Mesenchymal stem cell (in vitro differentiated cells and primary cell): Measurements from ENCODE around the gene WWOX.

Experiments
- DNase-seq: peaks from one replicate; pipeline ENCODE4 v3.0.0-alpha.2; 2013
- H2AFZ ChIP-seq: one replicate; pipeline ENCODE4 v1.6.1; 2013; ENCODE audit warnings: low read depth, mild to moderate bottlenecking, control low read depth, inconsistent platforms, low read length, moderate library complexity
- H2AK5ac ChIP-seq: 2 replicates; pipeline ENCODE4 v1.6.1; 2013; ENCODE audit warnings: low read length, moderate library complexity, mild to moderate bottlenecking, inconsistent platforms; ENCODE audit not compliant: severe bottlenecking
- H2BK120ac ChIP-seq: one replicate; pipeline ENCODE4 v1.6.1; 2013; ENCODE audit warnings: low read depth, mild to moderate bottlenecking, inconsistent platforms, low read length, moderate library complexity
- H2BK12ac ChIP-seq, 2 experiments: one replicate each; pipeline ENCODE4 v1.6.1; 2013; ENCODE audit warnings: inconsistent platforms in 2 of 2, low read length in 2 of 2, mild to moderate bottlenecking in 2 of 2, moderate library complexity in 2 of 2, control low read depth in 1 of 2
- H2BK15ac ChIP-seq: one replicate; pipeline ENCODE4 v1.6.1; 2013; ENCODE audit warnings: mild to moderate bottlenecking, low read depth, inconsistent platforms; ENCODE audit not compliant: poor library complexity, severe bottlenecking
- H2BK5ac ChIP-seq: 2 replicates; pipeline ENCODE4 v1.6.1; 2013; ENCODE audit warnings: low read depth, mild to moderate bottlenecking, low read length, control low read depth, inconsistent platforms; ENCODE audit not compliant: poor library complexity, severe bottlenecking
- H3K14ac ChIP-seq, 2 experiments: one replicate each; pipeline ENCODE4 v1.6.1; 2013; ENCODE audit warnings: inconsistent platforms in 2 of 2, low read length in 2 of 2, control low read depth in 1 of 2, mild to moderate bottlenecking in 1 of 2, moderate library complexity in 1 of 2
- H3K18ac ChIP-seq, 2 experiments: one replicate each; pipeline ENCODE4 v1.6.1; 2013; ENCODE audit warnings: inconsistent platforms in 2 of 2, low read length in 2 of 2, control low read depth in 1 of 2, low read depth in 1 of 2, mild to moderate bottlenecking in 1 of 2
- H3K23ac ChIP-seq, 2 experiments: one replicate each; pipeline ENCODE4 v1.6.1; 2013; ENCODE audit warnings: inconsistent platforms in 2 of 2, low read length in 2 of 2, mild to moderate bottlenecking in 2 of 2, moderate library complexity in 2 of 2, control low read depth in 1 of 2
- H3K27ac ChIP-seq: 2 replicates; pipeline ENCODE4 v1.5.1; 2013; ENCODE audit warnings: mild to moderate bottlenecking, moderate library complexity, low read length, control low read depth, inconsistent platforms; ENCODE audit not compliant: poor library complexity, severe bottlenecking
- H3K27me3 ChIP-seq, 2 experiments: 2 replicates each; pipeline versions ENCODE4 v1.6.1 to v1.7.0; 2013; ENCODE audit warnings: low read length in 2 of 2, mild to moderate bottlenecking in 2 of 2, moderate library complexity in 2 of 2, control low read depth in 1 of 2, inconsistent platforms in 1 of 2; ENCODE audit not compliant: control insufficient read depth in 1 of 2, insufficient read depth in 1 of 2
- H3K36me3 ChIP-seq, 2 experiments: 2 replicates each; pipeline versions ENCODE4 v1.6.1 to v1.7.0; 2013; ENCODE audit warnings: low read length in 2 of 2, control low read depth in 1 of 2, inconsistent platforms in 1 of 2, low read depth in 1 of 2, mild to moderate bottlenecking in 1 of 2; ENCODE audit not compliant: insufficient read depth in 2 of 2, control insufficient read depth in 1 of 2
- H3K4ac ChIP-seq, 2 experiments: one replicate each; pipeline ENCODE4 v1.6.1; 2013; ENCODE audit warnings: inconsistent platforms in 2 of 2, low read length in 2 of 2, mild to moderate bottlenecking in 2 of 2, moderate library complexity in 2 of 2, control low read depth in 1 of 2, low read depth in 1 of 2
- H3K4me1 ChIP-seq: 2 replicates; pipeline ENCODE4 v1.6.1; 2013; ENCODE audit warnings: low read depth, low read length, control low read depth; ENCODE audit not compliant: control insufficient read depth, insufficient read depth
- H3K4me2 ChIP-seq: 2 replicates; pipeline ENCODE4 v1.6.1; 2013; ENCODE audit warnings: low read length, mild to moderate bottlenecking, inconsistent platforms; ENCODE audit not compliant: poor library complexity, severe bottlenecking
- H3K4me3 ChIP-seq, 2 experiments: 2 replicates each; pipeline versions ENCODE4 v1.5.1 to v1.7.0; 2013; ENCODE audit warnings: low read length in 2 of 2, mild to moderate bottlenecking in 2 of 2, control low read depth in 1 of 2, low read depth in 1 of 2; ENCODE audit not compliant: insufficient read depth in 1 of 2
- H3K79me1 ChIP-seq: replicated peaks from 2 replicates; pipeline ENCODE4 v1.6.1; 2013; ENCODE audit warnings: mild to moderate bottlenecking, control low read depth, low read length, inconsistent platforms; ENCODE audit not compliant: poor library complexity, severe bottlenecking
- H3K9ac ChIP-seq: 2 replicates; pipeline ENCODE4 v1.7.0; 2013; ENCODE audit warnings: mild to moderate bottlenecking, low read length, moderate library complexity
- H3K9me3 ChIP-seq: 2 replicates; pipeline ENCODE4 v1.7.0; 2013; ENCODE audit warnings: mild to moderate bottlenecking, low read length; ENCODE audit not compliant: control insufficient read depth
- H4K8ac ChIP-seq: one replicate; pipeline ENCODE4 v1.6.1; 2013; ENCODE audit warnings: inconsistent platforms, mild to moderate bottlenecking, low read length, moderate library complexity
- H4K91ac ChIP-seq: one replicate; pipeline ENCODE4 v1.6.1; 2013; ENCODE audit warnings: mild to moderate bottlenecking, low read length, inconsistent platforms
- WGBS: methylation state at CpG from one replicate; pipeline ENCODE4 v1.1.7; 2013; ENCODE audit warnings: mixed read lengths; 5-methylcytosine and 5-hydroxymethylcytosine counted together

The WWOX gene

DNA sequence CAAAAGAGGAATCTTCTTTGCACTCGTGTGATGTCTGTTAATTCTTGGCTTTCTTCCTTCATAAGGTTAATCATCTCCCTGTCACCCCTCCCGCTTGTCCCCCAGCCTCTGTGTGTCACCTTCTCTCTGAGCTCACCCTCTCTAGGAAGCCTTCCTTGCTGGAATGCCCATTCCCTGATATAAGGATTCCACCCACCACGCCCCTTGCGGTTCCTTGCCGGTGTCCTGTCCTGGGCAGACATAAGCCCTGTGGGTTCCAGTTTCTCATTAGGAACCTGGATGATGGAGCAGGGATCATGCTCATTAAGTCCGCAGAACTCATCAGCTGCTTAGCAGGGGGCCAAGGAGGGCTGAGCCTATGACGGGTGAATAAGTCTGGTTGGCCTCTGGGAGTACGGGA lies 941.8 kb downstream of the WWOX start:
- H3K9ac ChIP-seq, result no peak overlapping the region
- H2BK12ac ChIP-seq, result no peak overlapping the region
- H2AFZ ChIP-seq, result no peak overlapping the region
- no peak overlapping the region for H3K27ac ChIP-seq
- H3K23ac ChIP-seq, result no peak overlapping the region
- no peak overlapping the region for H2BK5ac ChIP-seq
- 80% methylated on average over 8 of the region's 8 CpGs for WGBS
- no peak overlapping the region for H3K4ac ChIP-seq
- H3K14ac ChIP-seq, result no peak overlapping the region
- no peak for DNase-seq
- H2BK15ac ChIP-seq, result no peak overlapping the region
- H3K9me3 ChIP-seq, result peaks cover 8% of the 10 kb centered on the region
- no peak overlapping the region for H3K4me2 ChIP-seq
- no peaks in the 10 kb centered on the region for H3K36me3 ChIP-seq
- no peak overlapping the region for H4K8ac ChIP-seq
- no peak overlapping the region for H3K4me3 ChIP-seq
- no peak overlapping the region for H2AK5ac ChIP-seq
- H4K91ac ChIP-seq, result no peak overlapping the region
- H3K27me3 ChIP-seq, result no peaks in the 10 kb centered on the region
- no peaks in the 10 kb centered on the region for H3K79me1 ChIP-seq
- H3K4me1 ChIP-seq, result no peaks in the 10 kb centered on the region
- H3K18ac ChIP-seq, result no peak overlapping the region
- no peak overlapping the region for H2BK120ac ChIP-seq

DNA sequence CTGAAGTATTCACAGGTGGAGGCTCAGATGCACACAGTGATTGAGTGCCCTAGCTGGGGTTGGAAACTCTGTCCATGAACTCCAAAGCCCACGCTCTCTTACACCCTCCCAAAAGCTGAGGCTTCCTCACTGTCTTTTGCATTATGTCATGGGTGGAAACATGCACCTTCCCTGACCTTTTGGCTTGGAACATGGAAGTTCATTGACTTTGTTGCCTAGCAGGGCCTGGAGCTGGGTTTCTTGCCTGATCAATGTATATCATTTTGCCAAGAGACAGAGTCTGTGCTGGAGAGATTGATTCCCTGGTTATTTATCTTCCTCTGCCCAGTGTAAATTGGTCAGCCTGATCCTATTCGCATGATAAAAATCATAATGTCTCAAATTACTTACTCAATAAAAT lies 942.7 kb downstream of the WWOX start:
- DNase-seq, result no peak
- Histone ChIP-seq H3K9ac (no peak overlapping the region), H4K91ac (no peak overlapping the region), H3K9me3 (peaks cover under 1% of the 10 kb centered on the region), H3K27ac (no peak overlapping the region), H3K4ac (no peak overlapping the region), H2BK12ac (no peak overlapping the region), H3K14ac (no peak overlapping the region), H3K4me2 (no peak overlapping the region), H4K8ac (no peak overlapping the region), H3K4me1 (no peaks in the 10 kb centered on the region), H2BK15ac (no peak overlapping the region), H2AFZ (no peak overlapping the region), H3K79me1 (no peaks in the 10 kb centered on the region), H3K27me3 (no peaks in the 10 kb centered on the region), H3K23ac (no peak overlapping the region), H3K36me3 (no peaks in the 10 kb centered on the region), H3K4me3 (no peak overlapping the region), H2BK120ac (no peak overlapping the region), H2BK5ac (no peak overlapping the region), H2AK5ac (no peak overlapping the region), H3K18ac (no peak overlapping the region)
- no CpG with 5 or more reads among the region's 2 CpGs for WGBS

DNA sequence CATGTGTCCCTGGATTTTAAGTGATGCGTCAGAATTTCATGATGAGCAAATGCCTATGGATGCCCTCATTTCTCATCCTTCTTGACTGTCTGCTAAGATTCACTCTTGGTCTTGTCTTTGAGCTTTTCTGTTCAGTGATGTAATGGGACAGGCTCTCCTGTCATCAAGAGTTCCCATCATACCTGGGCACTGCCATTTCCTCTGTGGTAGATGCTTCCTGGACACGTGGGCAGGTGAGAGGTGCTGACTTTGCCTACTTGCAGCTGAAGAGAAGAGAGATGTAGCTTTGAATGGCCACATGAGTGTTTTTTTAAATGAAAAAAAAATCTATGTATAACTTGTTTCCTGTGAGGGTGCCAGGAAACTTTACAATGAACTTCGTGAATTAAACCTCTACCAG lies 943.4 kb downstream of the WWOX start:
- Histone ChIP-seq H3K4me2 (no peak overlapping the region), H2AFZ (no peak overlapping the region)

DNA sequence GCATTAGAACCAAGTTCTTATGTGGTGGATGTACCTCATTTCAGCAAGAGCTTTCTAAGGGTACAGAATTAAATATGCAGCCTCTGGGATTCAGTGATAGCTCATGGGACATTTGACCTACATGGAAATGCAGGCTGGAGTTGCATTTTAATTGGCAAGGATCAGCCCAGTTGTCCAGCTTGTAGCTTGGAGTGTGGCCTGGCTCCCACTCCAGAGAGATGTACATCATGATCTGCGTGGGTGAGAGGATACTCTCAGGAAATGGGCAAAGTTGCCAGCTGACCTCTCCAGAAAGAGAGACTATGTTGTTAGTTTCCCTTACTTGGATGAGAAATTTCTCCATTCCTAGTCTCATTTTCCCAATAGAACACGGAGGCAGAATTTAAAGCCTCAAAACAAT lies 945.7 kb downstream of the WWOX start:
- no peak overlapping the region for H3K27ac ChIP-seq
- no peak overlapping the region for H2AFZ ChIP-seq
- no peak overlapping the region for H3K9ac ChIP-seq
- H2BK15ac ChIP-seq, result no peak overlapping the region
- H3K4me2 ChIP-seq, result no peak overlapping the region
- no peak overlapping the region for H2BK5ac ChIP-seq
- H3K27me3 ChIP-seq, result no peaks in the 10 kb centered on the region
- no peaks in the 10 kb centered on the region for H3K79me1 ChIP-seq
- no peak overlapping the region for H2AK5ac ChIP-seq
- no peak overlapping the region for H3K4me3 ChIP-seq
- H3K4ac ChIP-seq, result no peak overlapping the region
- H3K18ac ChIP-seq, result no peak overlapping the region
- no peak overlapping the region for H3K14ac ChIP-seq
- H4K8ac ChIP-seq, result no peak overlapping the region
- H3K9me3 ChIP-seq, result no peaks in the 10 kb centered on the region
- no peak for DNase-seq
- no peak overlapping the region for H4K91ac ChIP-seq
- H2BK12ac ChIP-seq, result no peak overlapping the region
- 76% methylated on average over 2 of the region's 2 CpGs for WGBS
- H2BK120ac ChIP-seq, result no peak overlapping the region
- no peaks in the 10 kb centered on the region for H3K4me1 ChIP-seq
- H3K36me3 ChIP-seq, result no peaks in the 10 kb centered on the region
- H3K23ac ChIP-seq, result no peak overlapping the region

More for the DNA sequence above, 943.4 kb downstream of the WWOX start:
- H3K4me3 ChIP-seq, result no peak overlapping the region
- H2BK12ac ChIP-seq, result no peak overlapping the region
- no peak overlapping the region for H4K91ac ChIP-seq
- no peaks in the 10 kb centered on the region for H3K79me1 ChIP-seq
- DNase-seq, result no peak
- WGBS, result 42% methylated on average over 3 of the region's 3 CpGs
- H2BK120ac ChIP-seq, result no peak overlapping the region
- H3K14ac ChIP-seq, result no peak overlapping the region
- no peaks in the 10 kb centered on the region for H3K36me3 ChIP-seq
- H3K4ac ChIP-seq, result no peak overlapping the region
- no peaks in the 10 kb centered on the region for H3K9me3 ChIP-seq
- H3K23ac ChIP-seq, result no peak overlapping the region
- H3K9ac ChIP-seq, result no peak overlapping the region
- H2BK15ac ChIP-seq, result no peak overlapping the region
- H4K8ac ChIP-seq, result no peak overlapping the region
- no peak overlapping the region for H2AK5ac ChIP-seq
- H3K27me3 ChIP-seq, result no peaks in the 10 kb centered on the region
- H3K27ac ChIP-seq, result no peak overlapping the region
- no peak overlapping the region for H3K18ac ChIP-seq
- H2BK5ac ChIP-seq, result no peak overlapping the region
- no peaks in the 10 kb centered on the region for H3K4me1 ChIP-seq
